Uterus (tissue), 4 donors: ENCODE results near the gene ZMYND10. TPM values are rescaled to one million over a fixed set of nuclear protein-coding genes. Genes with fewer than 3 reads are reported as not detected.

Source experiments
- DNase-seq, 2 donors: peaks; one replicate each; pipeline ENCODE4 v3.0.0-alpha.2; 2019 to 2020
- H3K27ac ChIP-seq, 2 donors: fragments of 200-600 bp; sonication (generic); 1 replicate in 1 of 2; 2 replicates in 1 of 2; pipeline ENCODE4 v1.5.1; 2016 to 2018
- H3K27me3 ChIP-seq, 2 donors: fragments of 200-600 bp; sonication (generic); one replicate each; pipeline ENCODE4 v1.5.1; 2018 to 2019; ENCODE audit warnings: control low read depth in 1 of 2
- H3K36me3 ChIP-seq, 2 donors: fragments of 200-600 bp; sonication (generic); one replicate each; pipeline ENCODE4 v1.5.1; 2019; ENCODE audit warnings: control low read depth in 1 of 2
- H3K4me1 ChIP-seq, 2 donors: fragments of 200-600 bp; sonication (generic); one replicate each; pipeline ENCODE4 v1.5.1; 2018 to 2019; ENCODE audit warnings: control low read depth in 1 of 2
- H3K4me3 ChIP-seq, 2 donors: fragments of 200-600 bp; sonication (generic); 1 replicate in 1 of 2; 2 replicates in 1 of 2; pipeline ENCODE4 v1.5.1; 2018 to 2019; ENCODE audit warnings: mild to moderate bottlenecking in 1 of 2
- H3K9me3 ChIP-seq, 2 donors: fragments of 200-600 bp; sonication (generic); one replicate each; pipeline ENCODE4 v1.5.1; 2019; ENCODE audit warnings: control low read depth in 1 of 2
- CTCF ChIP-seq, 4 experiments: fragments of 200-600 bp in 2 of 4; fragments of 450-650 bp in 2 of 4; sonication (generic) in 2 of 4; IDR thresholded peaks; one replicate each; pipeline ENCODE4 v1.5.1; 2016 to 2019; ENCODE audit warnings: antibody characterized with exemption in 4 of 4, mild to moderate bottlenecking in 2 of 4, moderate library complexity in 1 of 4
- POLR2A ChIP-seq, 2 donors: fragments of 450-650 bp; IDR thresholded peaks; one replicate each; pipeline ENCODE4 v1.6.1; 2016; ENCODE audit warnings: antibody characterized with exemption in 2 of 2, mild to moderate bottlenecking in 1 of 2, moderate library complexity in 1 of 2
- intact Hi-C: fragments of 100-400 bp; cut with DNase I; formaldehyde crosslinking; loops from one replicate; pipeline ENCODE4 v1.15.1; 2023; ENCODE audit warnings: low total_unique reads
- total RNA-seq, 4 donors: library from RNA; depleted of rRNA in 3 of 4; stranded (reverse); fragments of >200 nt in 3 of 4; gene quantifications; one replicate each; pipeline versions ENCODE4 v1.1.0 to v1.2.4, GENCODE V29; 2014 to 2023
- donor health status: DM: yes; HTN: yes; CAD: no.

The ZMYND10 gene
- total RNA-seq, 4 donors from 2014 or later: 1.5 to 11.4 (median 4.9) TPM

- H3K36me3 ChIP-seq: no peaks in the 10 kb centered on the region
- H3K4me3 ChIP-seq: no peak overlapping the region
- H3K4me1 ChIP-seq: peaks cover 4 to 8% of the 10 kb centered on the region in 2 donors
- no peaks in the 10 kb centered on the region for H3K9me3 ChIP-seq
- H3K27ac ChIP-seq: no peak overlapping the region
- DNase-seq: peak in 1 of 2 donors; percentile 22
- intact Hi-C loops: no loop called here
- no peaks in the 10 kb centered on the region for H3K27me3 ChIP-seq
- no peak for TF ChIP-seq POLR2A (IDR thresholded peaks at IDR 0.05)
- TF ChIP-seq CTCF (IDR thresholded peaks at IDR 0.05): no peak
Observed at GRCh38 chr3:50331364-50331907, 14.1 kb downstream of the ZMYND10 start.

GRCh38 chr3:50330330-50330729 lies 15.2 kb downstream of the ZMYND10 start:
- peak in 1 of 2 donors; percentile 20 for DNase-seq
- H3K9me3 ChIP-seq: no peaks in the 10 kb centered on the region
- no peaks in the 10 kb centered on the region for H3K36me3 ChIP-seq
- no peak overlapping the region for H3K27ac ChIP-seq
- intact Hi-C loops: no loop called here
- no peak overlapping the region for H3K4me3 ChIP-seq
- H3K4me1 ChIP-seq: peaks cover 4 to 8% of the 10 kb centered on the region in 2 donors
- H3K27me3 ChIP-seq: no peaks in the 10 kb centered on the region
- no peak for TF ChIP-seq CTCF (IDR thresholded peaks at IDR 0.05)

GRCh38 chr3:50327943-50328691 lies 17.4 kb downstream of the ZMYND10 start, which contains the start of gene TUSC2:
TSS of gene TUSC2 (minus strand) at chr3:50328223. CDS start at chr3:50328099, 124 bp downstream.
- TF ChIP-seq POLR2A (IDR thresholded peaks at IDR 0.05): peak; percentile 45 to 75
- peak in 1 of 4 experiments; percentile 5 for TF ChIP-seq CTCF (IDR thresholded peaks at IDR 0.05)
- peak; percentile 96 to 97 for DNase-seq
- H3K9me3 ChIP-seq: no peaks in the 10 kb centered on the region
- intact Hi-C loops: no loop called here
- peak within 1 kb of the TSS; percentile 70 to 72 for H3K4me3 ChIP-seq
- H3K4me1 ChIP-seq: peaks cover 0 to 8% of the 10 kb centered on the region in 2 donors
- H3K36me3 ChIP-seq: no peaks in the 10 kb centered on the region
- H3K27ac ChIP-seq: peak within 1 kb of the TSS; percentile 61 to 79
- no peaks in the 10 kb centered on the region for H3K27me3 ChIP-seq

GRCh38 chr3:50327129-50327528 lies 18.4 kb downstream of the ZMYND10 start:
- Histone ChIP-seq H3K9me3 (no peaks in the 10 kb centered on the region), H3K4me3 (peak overlapping the region; percentile 70 to 72), H3K27me3 (no peaks in the 10 kb centered on the region), H3K27ac (peak overlapping the region in 1 of 2 donors; percentile 61), H3K36me3 (no peaks in the 10 kb centered on the region), H3K4me1 (peaks cover 0 to 13% of the 10 kb centered on the region in 2 donors)
- TF ChIP-seq CTCF (IDR thresholded peaks at IDR 0.05) (no peak), POLR2A (IDR thresholded peaks at IDR 0.05) (no peak)
- intact Hi-C loops: no loop called here
- no peak for DNase-seq

- intact Hi-C loops: no loop called here
- DNase-seq: peak in 1 of 2 donors; percentile 19
- Histone ChIP-seq H3K4me3 (no peak overlapping the region), H3K27ac (peak overlapping the region in 1 of 2 donors; percentile 95), H3K9me3 (no peaks in the 10 kb centered on the region), H3K36me3 (no peaks in the 10 kb centered on the region), H3K4me1 (peaks cover 0 to 13% of the 10 kb centered on the region in 2 donors), H3K27me3 (no peaks in the 10 kb centered on the region)
- TF ChIP-seq CTCF (IDR thresholded peaks at IDR 0.05): no peak
- no peak for TF ChIP-seq POLR2A (IDR thresholded peaks at IDR 0.05)
Observed at GRCh38 chr3:50326182-50326541, 19.4 kb downstream of the ZMYND10 start.
